ENCODE measurements around the gene TACC3.
A peak's percentile ranks its signal among the peaks of the same experiment; 100 is the strongest.

Gene TACC3

GRCh38 chr4:1703867-1704266, 17.5 kb upstream of the TACC3 start:
- DNase-seq (ENCODE audit: low read depth) = no peak

GRCh38 chr4:1705732-1706131, 15.6 kb upstream of the TACC3 start:
- DNase-seq (ENCODE audit: low read depth) = no peak

GRCh38 chr4:1706358-1706757, 15.0 kb upstream of the TACC3 start:
- DNase-seq (ENCODE audit: low read depth) = no peak

- no peak for DNase-seq (ENCODE audit: low read depth)
Measured at GRCh38 chr4:1708581-1708980, 12.7 kb upstream of the TACC3 start.

- DNase-seq (ENCODE audit: low read depth) = peak; percentile 35
Measured at GRCh38 chr4:1711055-1711570, 10.2 kb upstream of the TACC3 start.

GRCh38 chr4:1711571-1712215, 9.6 kb upstream of the TACC3 start:
- DNase-seq (ENCODE audit: low read depth) = peak; percentile 61

- peak; percentile 95 for DNase-seq (ENCODE audit: low read depth)
Measured at GRCh38 chr4:1712216-1713002, 8.9 kb upstream of the TACC3 start, which contains the start of gene SLBP. Gene SLBP (minus strand): TSS chr4:1712319. CDS start chr4:1712188, 131 bp downstream.

GRCh38 chr4:1713003-1713851, 8.1 kb upstream of the TACC3 start:
- no peak for DNase-seq (ENCODE audit: low read depth)

GRCh38 chr4:1714303-1715001, 6.9 kb upstream of the TACC3 start:
- DNase-seq (ENCODE audit: low read depth) = peak; percentile 24

- peak; percentile 13 for DNase-seq (ENCODE audit: low read depth)
Measured at GRCh38 chr4:1715002-1715758, 6.1 kb upstream of the TACC3 start.

- DNase-seq (ENCODE audit: low read depth) = no peak
Measured at GRCh38 chr4:1716065-1716945, 5.0 kb upstream of the TACC3 start.

- DNase-seq (ENCODE audit: low read depth) = no peak
Measured at GRCh38 chr4:1717129-1718094, 3.9 kb upstream of the TACC3 start.

GRCh38 chr4:1718095-1718850, 3.0 kb upstream of the TACC3 start:
- DNase-seq (ENCODE audit: low read depth) = no peak

GRCh38 chr4:1720163-1720983, 948 bp upstream of the TACC3 start:
- DNase-seq (ENCODE audit: low read depth) = peak; percentile 58

GRCh38 chr4:1721666-1722550, 587 bp downstream of the TACC3 start:
- DNase-seq (ENCODE audit: low read depth) = peak; percentile 23

- no peak for DNase-seq (ENCODE audit: low read depth)
Measured at GRCh38 chr4:1722551-1723118, 1.3 kb downstream of the TACC3 start.

All from ELR (cell line).